Astrocyte of the cerebellum (primary cell): ENCODE results near the gene EYS.

Experiments used
- DNase-seq: peaks from one replicate; pipeline ENCODE4 v3.0.0-alpha.2; 2011; ENCODE audit warnings: low read depth
- H3K4me3 ChIP-seq: 2 replicates; pipeline ENCODE4 v1.5.1; 2011; ENCODE audit warnings: mild to moderate bottlenecking, low read depth, low read length, moderate library complexity
- CTCF ChIP-seq: IDR thresholded peaks from 2 replicates; pipeline ENCODE4 v1.5.1; 2012; ENCODE audit warnings: low read length, low read depth, moderate library complexity, mild to moderate bottlenecking; ENCODE audit errors: missing control alignments
- in situ Hi-C: cut with HindIII; loops from 2 replicates; pipeline ENCODE4 v1.10.0; 2017; ENCODE audit warnings: low sequenced_read_pairs

Gene EYS

DNA sequence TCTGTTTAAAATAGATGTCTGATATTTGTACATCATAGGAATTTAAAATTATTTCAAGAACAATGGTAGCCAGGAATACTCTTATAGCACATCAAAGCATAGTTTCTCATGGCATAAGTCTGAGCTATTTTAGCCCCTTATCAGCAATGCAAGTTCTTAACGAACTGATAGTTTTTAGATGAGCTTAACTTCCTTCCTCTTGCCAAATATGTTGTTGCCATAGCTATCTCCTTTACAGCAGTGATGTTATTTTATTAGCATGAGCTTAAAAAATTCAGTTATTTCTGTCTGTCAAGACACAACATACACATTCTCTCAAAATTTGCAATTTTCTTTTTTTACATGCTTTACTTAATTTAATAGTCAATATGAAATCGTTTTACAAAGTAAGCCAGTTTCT, 1204.2 kb downstream of the EYS start:
- DNase-seq = no peak
- in situ Hi-C loops = no loop called here
- H3K4me3 ChIP-seq = no peak overlapping the region
- no peak for TF ChIP-seq CTCF

DNA sequence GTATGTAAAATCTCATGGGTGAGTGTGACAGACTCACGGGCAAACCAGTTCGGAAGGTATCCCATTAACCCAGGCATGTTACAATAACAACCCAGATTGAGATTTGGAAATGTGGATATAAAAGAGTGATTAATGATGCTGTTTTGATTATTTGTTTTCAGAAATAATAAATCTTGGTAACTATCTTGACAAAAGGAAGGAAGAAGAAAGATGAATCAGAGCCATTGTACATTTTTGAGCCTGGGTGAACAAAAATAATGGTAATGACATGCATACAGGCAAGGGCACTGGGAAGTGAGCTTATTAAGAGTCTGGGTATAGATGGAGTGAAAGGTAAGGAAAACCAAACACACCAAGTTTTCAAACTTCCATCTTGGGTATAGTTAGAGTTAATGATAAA, 1209.4 kb downstream of the EYS start:
- in situ Hi-C loops = no loop called here
- TF ChIP-seq CTCF = no peak
- H3K4me3 ChIP-seq = no peak overlapping the region
- no peak for DNase-seq

- DNase-seq = no peak
- in situ Hi-C loops = no loop called here
- TF ChIP-seq CTCF = no peak
- H3K4me3 ChIP-seq = no peak overlapping the region
These were observed 1217.3 kb downstream of the EYS start for GRCh38 chr6:64489763-64490162.

DNA sequence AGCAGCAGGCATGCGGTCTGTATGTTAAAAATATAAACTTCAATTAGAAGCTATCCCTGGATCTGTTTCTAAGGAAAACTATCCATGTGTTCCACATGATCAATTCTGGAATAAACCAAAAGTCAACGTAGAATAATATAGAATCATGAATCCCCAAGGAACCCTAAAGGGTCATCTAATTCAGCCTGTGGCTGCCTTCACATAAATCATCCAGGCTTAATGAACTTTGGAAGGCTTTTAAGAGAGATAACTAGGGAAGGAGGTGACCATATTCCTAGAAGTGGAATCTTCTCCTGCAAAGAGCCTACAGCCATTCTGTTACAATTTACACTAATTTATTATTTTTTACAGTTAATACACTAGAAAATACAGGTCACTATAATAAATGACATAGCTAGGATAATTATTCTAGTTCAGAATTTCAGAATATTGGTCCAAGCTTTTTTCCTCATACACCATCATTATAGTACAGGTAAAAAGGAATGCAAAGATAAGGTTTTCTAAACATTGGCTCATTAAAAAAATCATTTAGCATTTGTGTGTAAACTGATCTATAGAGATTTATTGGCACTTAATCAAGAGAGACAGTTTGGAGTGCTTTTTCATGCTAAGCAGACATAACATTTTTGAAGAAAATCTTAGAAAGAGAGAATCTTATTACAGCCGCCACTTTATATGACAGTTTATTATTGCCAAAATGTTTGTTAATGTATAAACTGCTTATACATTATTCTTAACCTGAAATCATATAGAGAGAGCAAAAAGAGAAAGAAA, 1220.3 kb downstream of the EYS start:
- TF ChIP-seq CTCF = no peak
- H3K4me3 ChIP-seq = no peak overlapping the region
- in situ Hi-C loops = no loop called here
- no peak for DNase-seq

DNA sequence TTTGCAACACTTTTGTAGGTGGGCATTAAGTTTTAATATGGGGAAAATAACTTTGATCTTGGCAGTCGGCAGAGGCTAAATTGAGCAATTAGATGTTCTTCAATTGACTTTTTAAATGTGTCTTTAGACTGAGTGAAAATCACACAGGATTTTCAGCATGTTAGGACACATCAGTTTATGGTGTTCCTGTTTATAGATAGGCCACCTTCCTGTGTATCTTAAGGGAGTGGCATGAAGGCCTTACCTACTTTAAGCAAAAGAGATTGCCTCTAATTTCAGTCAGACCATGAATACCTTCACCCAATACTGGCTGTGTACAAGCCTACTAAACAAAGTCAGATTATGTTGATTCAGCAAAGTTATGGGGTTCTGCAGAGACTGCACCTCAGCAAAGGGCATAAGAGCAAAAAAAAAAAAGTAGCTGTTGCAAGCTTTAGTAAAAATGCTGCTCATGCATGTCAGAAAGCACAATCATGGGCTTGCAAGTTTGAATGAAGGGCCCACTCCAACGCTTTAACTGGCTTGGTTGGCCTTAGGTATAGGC, 1223.0 kb downstream of the EYS start:
- no peak for TF ChIP-seq CTCF
- no peak overlapping the region for H3K4me3 ChIP-seq
- no peak for DNase-seq
- in situ Hi-C loops = no loop called here

DNA sequence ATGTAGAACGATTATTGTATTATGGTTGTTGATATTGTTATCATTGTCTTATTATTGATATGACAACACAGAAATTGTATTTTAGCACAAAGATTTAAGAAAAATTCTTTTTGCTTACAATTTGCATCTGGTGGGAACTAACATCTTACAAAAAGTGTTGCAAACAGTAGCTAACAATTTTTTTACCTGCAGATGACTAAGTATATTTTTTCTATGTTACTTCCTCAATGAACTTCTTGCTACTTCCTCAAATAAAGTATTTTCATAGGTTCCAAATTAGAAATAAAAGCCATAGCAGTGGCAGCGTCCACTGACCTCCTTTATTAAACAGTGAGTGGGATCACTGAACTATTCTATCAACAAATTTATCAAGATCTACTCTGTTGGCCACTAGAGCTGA, 1224.4 kb downstream of the EYS start:
- H3K4me3 ChIP-seq = no peak overlapping the region
- TF ChIP-seq CTCF = no peak
- DNase-seq = no peak
- in situ Hi-C loops = no loop called here
